ENCODE results near the gene NF1.
"Not testable (repeated sequence)": the region's sequence is repeated elsewhere in the genome, so short reads cannot be mapped to it uniquely, and the experiment has no call there.

NF1 gene

DNA sequence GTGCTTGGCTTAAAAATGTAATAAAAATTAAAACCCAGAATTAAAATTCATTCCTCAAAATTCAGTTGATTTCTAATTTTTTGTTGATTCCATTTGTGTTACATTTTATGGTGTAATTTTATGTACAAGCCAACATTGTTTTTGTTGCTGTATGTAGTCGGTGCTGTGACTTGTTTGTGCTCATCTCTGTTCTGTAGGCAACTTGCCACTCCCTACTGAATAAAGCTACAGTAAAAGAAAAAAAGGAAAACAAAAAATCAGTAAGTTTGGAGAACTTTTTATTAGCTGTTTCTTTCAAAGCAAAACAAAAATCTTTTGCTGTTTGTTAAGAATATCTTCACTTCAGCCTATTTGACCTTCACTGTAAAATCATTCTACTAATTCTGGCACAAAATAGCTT, 158.0 kb downstream of the NF1 start:
- TF ChIP-seq, protein P1, sequence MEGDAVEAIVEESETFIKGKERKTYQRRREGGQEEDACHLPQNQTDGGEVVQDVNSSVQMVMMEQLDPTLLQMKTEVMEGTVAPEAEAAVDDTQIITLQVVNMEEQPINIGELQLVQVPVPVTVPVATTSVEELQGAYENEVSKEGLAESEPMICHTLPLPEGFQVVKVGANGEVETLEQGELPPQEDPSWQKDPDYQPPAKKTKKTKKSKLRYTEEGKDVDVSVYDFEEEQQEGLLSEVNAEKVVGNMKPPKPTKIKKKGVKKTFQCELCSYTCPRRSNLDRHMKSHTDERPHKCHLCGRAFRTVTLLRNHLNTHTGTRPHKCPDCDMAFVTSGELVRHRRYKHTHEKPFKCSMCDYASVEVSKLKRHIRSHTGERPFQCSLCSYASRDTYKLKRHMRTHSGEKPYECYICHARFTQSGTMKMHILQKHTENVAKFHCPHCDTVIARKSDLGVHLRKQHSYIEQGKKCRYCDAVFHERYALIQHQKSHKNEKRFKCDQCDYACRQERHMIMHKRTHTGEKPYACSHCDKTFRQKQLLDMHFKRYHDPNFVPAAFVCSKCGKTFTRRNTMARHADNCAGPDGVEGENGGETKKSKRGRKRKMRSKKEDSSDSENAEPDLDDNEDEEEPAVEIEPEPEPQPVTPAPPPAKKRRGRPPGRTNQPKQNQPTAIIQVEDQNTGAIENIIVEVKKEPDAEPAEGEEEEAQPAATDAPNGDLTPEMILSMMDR (IDR thresholded peaks at IDR 0.05; ENCODE audit: control extremely low read depth, extremely low read depth, low read depth, missing control alignments) = no peak
- CTCF ChIA-PET = interaction anchor here (0.7 to 2.1 kb wide), 2 partner anchors 14 to 37 kb away, joined by 3 to 9 read pairs; no protein-coding TSS in a partner anchor
- POLR2A ChIA-PET = no interaction called here
- no peak for DNase-seq (ENCODE audit: extremely low spot score)

DNA sequence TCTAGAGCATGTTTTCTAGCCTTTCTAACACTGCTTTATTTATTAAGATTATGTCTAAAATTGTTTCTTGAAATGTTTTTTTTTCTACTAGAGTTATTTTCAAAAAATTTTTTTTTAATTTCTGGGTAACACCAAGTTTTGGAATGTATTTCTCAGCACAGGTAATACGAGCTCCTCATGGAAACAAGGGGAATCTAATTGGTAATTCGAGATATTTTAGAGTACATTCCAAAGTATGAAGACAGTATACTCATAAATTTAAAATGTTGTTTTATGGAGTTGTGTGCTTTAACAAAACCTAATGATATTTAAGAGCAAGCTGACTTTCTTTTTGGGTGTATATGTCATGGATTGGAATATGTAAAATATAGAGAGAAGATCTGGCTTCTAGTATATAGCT, 159.9 kb downstream of the NF1 start:
- no peak for DNase-seq (ENCODE audit: extremely low spot score)
- TF ChIP-seq, protein P1 (IDR thresholded peaks at IDR 0.05; ENCODE audit: control extremely low read depth, extremely low read depth, low read depth, missing control alignments) = no peak
- POLR2A ChIA-PET = no interaction called here
- CTCF ChIA-PET = interaction anchor here (1.0 to 1.7 kb wide), 5 partner anchors 8 to 273 kb away, joined by 3 to 5 read pairs (median 3); no protein-coding TSS in a partner anchor

DNA sequence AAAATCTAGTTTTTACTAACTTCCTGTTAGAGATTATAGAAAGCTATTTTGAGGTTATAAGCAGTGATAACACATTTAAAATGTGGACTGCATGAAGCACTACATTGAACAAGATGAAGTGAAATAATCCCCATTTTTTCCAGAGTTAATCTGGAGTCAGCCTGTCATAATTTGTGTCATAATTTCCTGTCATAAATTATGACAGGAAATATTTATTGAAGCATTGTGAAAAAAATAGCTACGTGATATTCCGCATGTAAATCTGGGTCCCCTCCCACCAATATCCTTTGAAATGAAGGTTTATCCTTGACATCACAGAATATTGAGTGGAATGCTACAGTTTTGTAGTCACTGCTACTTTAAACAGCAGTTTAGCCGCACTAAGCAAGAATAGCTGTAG, 162.2 kb downstream of the NF1 start:
- ChIA-PET POLR2A (no interaction called here), CTCF (interaction anchor here (0.8 to 1.7 kb wide), 5 partner anchors 9 to 116 kb away, joined by 3 to 5 read pairs (median 3); no protein-coding TSS in a partner anchor)
- DNase-seq (ENCODE audit: extremely low spot score) = no peak
- TF ChIP-seq, protein P1 (IDR thresholded peaks at IDR 0.05; ENCODE audit: control extremely low read depth, extremely low read depth, low read depth, missing control alignments) = no peak

DNA sequence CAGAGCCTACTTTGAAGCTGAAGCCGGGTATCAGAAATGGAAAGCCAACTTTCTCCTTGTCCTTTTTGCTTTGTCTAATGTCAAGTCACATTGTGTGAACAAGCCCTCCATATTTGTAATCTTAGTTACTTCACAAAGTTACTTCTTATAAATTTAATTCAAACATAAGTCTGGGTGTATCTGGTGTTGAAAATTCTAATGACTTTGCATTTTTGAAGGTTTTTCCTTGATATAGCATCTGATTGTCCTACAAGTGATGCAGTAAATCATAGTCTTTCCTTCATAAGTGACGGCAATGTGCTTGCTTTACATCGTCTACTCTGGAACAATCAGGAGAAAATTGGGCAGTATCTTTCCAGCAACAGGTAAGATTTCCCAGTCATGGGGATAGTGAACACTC, 165.4 kb downstream of the NF1 start:
- CTCF ChIA-PET = no interaction called here
- no peak for DNase-seq (ENCODE audit: extremely low spot score)
- TF ChIP-seq, protein P1 (IDR thresholded peaks at IDR 0.05; ENCODE audit: control extremely low read depth, extremely low read depth, low read depth, missing control alignments) = no peak
- POLR2A ChIA-PET = no interaction called here

DNA sequence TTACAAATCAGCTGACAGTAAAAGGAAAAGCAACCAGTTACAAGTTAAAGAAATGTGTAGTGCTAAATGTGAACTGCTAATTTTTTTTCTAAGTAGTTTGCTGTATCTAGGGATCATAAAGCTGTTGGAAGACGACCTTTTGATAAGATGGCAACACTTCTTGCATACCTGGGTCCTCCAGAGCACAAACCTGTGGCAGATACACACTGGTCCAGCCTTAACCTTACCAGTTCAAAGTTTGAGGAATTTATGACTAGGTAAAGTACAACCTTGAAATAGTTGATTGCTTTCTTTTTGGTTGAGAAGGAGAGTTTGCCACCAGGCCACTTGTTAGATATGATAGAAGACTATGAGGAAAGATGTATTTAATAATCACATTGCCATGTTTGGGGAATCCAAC, 166.8 kb downstream of the NF1 start:
- ChIA-PET CTCF (no interaction called here), POLR2A (interaction anchor here (0.6 kb wide), 1 partner anchor 379 kb away, joined by 5 read pairs; no protein-coding TSS in a partner anchor)
- TF ChIP-seq, protein P1 (IDR thresholded peaks at IDR 0.05; ENCODE audit: control extremely low read depth, extremely low read depth, low read depth, missing control alignments) = no peak
- no peak for DNase-seq (ENCODE audit: extremely low spot score)

DNA sequence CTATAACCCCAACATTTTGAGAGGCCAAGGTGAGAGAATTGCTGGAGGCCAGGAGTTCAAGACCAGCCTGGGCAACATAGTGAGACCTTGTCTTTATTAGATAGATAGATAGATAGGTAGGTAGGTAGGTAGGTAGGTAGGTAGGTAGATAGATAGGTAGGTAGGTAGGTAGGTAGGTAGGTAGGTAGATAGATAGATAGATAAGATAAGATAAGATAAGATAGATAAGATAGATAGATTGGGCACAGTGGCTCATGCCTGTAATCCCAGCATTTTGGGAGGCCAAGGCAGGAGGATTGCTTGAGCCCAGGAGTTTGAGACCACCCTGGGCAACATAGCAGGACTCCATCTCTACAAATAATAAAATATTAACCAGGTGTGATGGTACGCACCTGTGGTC, 168.1 kb downstream of the NF1 start:
- POLR2A ChIA-PET; DNase-seq (ENCODE audit: extremely low spot score): not testable (repeated sequence)
- CTCF ChIA-PET = interaction anchor here (1.0 to 1.5 kb wide), 2 partner anchors 8 to 15 kb away, joined by 3 read pairs; no protein-coding TSS in a partner anchor

DNA sequence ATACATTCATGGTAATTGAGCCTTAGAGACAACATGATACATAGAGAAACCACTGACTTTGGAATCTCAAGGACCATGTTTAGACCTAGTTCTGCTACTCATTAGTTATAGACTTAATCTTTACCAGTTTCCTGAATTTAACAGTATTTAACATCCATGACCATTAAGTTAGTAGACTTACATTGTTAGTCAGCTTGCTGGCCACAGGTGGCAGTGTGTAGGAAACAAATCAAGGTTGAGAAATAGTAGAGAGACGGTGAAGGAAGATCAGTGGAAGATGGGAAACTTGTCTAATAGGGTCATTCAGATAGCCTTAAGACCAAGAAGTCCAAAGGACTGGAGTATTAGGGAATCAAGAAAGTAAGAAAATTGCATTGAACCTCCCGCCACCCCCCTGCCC, 171.3 kb downstream of the NF1 start:
- no peak for DNase-seq (ENCODE audit: extremely low spot score)
- CTCF ChIA-PET = interaction anchor here (1.0 to 1.3 kb wide), 4 partner anchors 9 to 15 kb away, joined by 3 to 6 read pairs (median 3); no protein-coding TSS in a partner anchor
- TF ChIP-seq, protein P1 (IDR thresholded peaks at IDR 0.05; ENCODE audit: control extremely low read depth, extremely low read depth, low read depth, missing control alignments) = peak; percentile 18
- POLR2A ChIA-PET = no interaction called here
